PC-9 (cell line): ENCODE measurements around the gene ITGAX.

Experiments
- EZH2 ChIP-seq: fragments of 200-600 bp; sonication (generic); IDR thresholded peaks from 2 replicates; pipeline ENCODE4 v1.8.0; 2017; ENCODE audit warnings: antibody characterized with exemption, low read depth
- TF ChIP-seq, protein P1 (sequence below): fragments of 200-600 bp; sonication (generic); conservative IDR thresholded peaks from 2 replicates; pipeline ENCODE4 v1.6.1; 2017; ENCODE audit warnings: mixed run types, antibody characterized with exemption, mild to moderate bottlenecking, moderate library complexity

- TF ChIP-seq, protein P1, sequence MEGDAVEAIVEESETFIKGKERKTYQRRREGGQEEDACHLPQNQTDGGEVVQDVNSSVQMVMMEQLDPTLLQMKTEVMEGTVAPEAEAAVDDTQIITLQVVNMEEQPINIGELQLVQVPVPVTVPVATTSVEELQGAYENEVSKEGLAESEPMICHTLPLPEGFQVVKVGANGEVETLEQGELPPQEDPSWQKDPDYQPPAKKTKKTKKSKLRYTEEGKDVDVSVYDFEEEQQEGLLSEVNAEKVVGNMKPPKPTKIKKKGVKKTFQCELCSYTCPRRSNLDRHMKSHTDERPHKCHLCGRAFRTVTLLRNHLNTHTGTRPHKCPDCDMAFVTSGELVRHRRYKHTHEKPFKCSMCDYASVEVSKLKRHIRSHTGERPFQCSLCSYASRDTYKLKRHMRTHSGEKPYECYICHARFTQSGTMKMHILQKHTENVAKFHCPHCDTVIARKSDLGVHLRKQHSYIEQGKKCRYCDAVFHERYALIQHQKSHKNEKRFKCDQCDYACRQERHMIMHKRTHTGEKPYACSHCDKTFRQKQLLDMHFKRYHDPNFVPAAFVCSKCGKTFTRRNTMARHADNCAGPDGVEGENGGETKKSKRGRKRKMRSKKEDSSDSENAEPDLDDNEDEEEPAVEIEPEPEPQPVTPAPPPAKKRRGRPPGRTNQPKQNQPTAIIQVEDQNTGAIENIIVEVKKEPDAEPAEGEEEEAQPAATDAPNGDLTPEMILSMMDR: no peak
- no peak for TF ChIP-seq EZH2
Observed at GRCh38 chr16:31331807-31332301, 23.1 kb upstream of the ITGAX start.
